ENCODE data around the gene DSE.
"Not testable (repeated sequence)": the region's sequence is repeated elsewhere in the genome, so short reads cannot be mapped to it uniquely, and the experiment has no call there.

The DSE gene

DNA sequence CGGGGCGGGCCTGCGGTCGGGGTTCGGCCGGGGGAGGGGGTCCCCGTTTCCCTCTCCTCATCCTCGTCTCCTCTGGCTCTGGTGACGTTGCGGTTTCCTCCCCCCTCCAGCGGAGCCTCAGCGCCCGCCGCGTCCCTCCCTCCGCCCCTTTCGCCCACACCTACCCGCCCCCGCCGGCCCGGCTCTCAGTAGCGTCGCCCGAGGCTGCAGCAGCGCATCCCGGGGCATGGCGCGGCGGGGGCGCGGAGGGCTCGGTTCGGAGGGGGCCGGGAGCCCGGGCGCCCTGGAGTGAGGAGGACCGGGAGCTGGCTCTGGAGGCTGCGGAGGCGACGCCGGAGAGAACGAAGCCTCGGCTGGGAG is at the start of gene DSE:
Gene DSE (plus strand): TSS at position 188 of the 360 bp plus-strand sequence. CDS start 28,304 bp downstream, outside the sequence.
- no peak for DNase-seq

- not testable (repeated sequence) for DNase-seq
These were observed 48.8 kb upstream of the DSE start for GRCh38 chr6:116321933-116322332.

GRCh38 chr6:116323863-116324262 is 46.9 kb upstream of the DSE start:
- no peak for DNase-seq

DNA sequence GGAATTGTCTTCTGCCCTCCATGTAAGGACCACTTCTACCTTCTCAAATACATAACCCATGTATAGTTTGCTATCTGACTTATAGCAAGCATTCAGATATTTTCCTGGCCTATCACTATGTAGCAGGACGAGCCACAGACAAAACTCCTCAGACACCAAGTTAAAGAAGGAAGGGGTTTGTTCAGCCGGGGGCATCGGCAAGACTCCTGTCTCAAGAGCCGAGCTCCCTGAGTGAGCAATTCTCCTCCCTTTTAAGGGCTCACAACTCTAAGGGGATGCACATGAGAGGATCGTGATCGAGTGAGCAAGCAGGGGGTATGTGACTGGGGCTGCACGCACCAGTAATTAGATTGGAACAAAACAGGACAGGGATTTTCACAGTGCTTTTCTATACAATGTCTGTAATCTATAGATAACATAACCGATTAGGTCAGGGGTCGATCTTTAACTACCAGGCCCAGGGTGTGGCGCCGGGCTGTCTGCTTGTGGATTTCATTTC is 45.1 kb upstream of the DSE start:
- DNase-seq: not testable (repeated sequence)

DNA sequence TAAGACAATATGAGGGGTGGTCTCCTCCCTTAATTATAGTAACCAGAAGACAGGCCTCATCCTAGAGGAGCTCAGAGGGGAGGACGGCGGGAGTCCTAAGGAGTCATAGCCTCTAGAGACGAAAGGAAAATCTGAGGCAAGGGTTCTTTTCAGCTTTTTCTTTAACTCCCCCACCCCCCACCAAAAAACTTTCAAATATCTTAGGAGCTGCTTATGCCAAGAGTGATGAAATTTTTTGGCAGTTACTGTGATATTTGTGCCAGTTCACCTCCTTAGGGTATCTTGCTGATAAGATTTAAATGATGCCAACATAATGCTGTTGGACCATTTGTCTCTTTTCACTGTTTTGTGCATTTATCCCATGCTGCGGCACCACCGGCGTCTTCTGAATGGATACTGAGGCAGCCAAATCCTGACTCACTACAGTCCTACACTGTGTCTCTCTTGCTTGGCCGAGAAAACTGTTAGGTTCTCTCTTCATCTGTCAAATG is 44.5 kb upstream of the DSE start:
- no peak for DNase-seq

DNA sequence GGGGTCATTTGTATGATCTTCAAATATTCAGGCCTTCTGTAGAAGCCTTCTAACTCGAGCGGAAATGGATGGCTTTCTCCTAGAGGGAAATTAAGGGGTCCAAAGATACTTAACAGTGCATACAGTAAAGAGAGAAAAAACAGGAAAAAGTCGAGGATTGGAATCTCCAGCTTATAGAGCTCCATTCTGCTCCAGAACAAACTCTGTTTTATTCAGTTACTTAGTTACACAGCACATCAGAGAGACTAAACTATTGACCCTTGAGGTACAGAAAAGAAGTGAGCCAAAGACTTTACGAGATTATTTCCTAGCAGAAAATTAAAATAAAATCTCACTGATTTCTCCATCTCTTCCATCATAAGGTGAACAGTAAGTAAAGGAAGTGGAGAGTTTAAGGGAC is 43.8 kb upstream of the DSE start:
- no peak for DNase-seq

DNA sequence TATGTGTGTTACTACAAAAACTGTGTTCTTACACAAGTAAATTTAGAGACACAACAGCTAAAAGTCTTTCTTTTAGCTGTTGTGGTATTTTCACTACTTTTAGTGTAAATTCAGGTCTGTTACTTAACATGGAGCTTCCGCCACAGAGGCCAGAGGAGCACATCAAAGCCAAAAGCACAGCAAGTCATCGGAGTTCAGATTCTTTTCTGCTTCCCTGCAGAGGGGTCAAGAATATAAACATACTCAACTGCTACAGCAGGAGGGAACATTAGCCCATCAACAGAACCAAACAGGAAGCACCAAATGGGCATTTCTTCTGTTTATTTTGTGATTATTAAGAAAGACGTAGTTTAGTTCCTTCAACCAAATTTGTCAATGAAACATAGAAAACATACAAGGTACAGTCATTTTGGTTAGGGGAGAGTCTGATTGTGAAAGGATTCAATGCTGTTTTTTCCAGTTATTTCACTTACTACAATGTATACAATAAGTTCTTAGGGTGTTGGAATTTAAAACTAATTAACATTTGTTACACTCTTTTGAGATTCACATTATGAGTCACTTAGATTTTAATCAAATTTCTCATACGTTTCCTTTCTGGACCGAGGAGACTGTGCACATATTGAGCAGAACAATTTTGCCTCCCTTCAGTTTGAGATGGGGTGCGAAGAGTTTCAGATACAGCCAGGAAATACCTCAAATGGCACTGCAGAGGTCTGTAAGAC is 42.8 kb upstream of the DSE start:
- DNase-seq: no peak

DNA sequence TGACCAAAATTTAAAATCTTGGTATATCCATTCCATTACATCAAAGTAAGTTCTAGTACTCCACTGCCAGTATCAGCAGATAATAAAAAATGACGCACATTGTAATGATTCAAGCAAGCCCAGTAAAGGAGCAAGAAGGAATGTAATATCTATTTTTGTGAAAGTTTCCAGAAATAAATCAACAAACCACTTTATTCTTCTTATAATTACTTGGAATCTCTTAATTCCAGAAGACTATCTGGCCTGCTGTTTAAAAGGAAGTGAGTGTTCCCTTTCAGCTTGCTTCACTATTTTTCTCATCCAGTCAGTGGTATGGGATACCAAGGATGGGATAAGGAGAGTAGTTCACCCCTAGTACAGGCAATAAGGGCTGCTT is 42.2 kb upstream of the DSE start:
- DNase-seq: no peak

- no peak for DNase-seq
These were observed 41.6 kb upstream of the DSE start for GRCh38 chr6:116329156-116329555.

DNA sequence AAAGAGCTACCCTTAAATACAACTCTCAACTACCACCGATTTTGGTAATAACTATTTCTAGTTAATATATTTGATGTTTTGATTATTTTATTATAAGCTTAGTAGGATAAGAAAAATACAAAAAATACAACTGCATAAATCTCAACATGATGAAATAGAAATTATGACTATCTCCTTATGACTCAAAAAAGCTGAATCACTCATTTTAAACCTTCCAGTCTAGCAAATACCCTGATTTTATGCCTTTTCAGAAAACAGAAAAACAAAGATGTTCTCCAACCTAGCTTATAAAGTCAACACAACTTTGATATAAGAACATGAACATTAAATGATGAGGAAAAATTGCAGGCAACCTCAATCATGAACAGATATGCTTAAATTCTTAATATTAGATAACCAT is 40.2 kb upstream of the DSE start:
- DNase-seq: no peak

GRCh38 chr6:116332096-116332495 is 38.7 kb upstream of the DSE start:
- DNase-seq: no peak

- not testable (repeated sequence) for DNase-seq
These were observed 35.9 kb upstream of the DSE start for GRCh38 chr6:116334638-116335409.

- no peak for DNase-seq
These were observed 35.0 kb upstream of the DSE start for GRCh38 chr6:116335612-116336215.

- DNase-seq: no peak
These were observed 31.8 kb upstream of the DSE start for GRCh38 chr6:116338943-116339342.

GRCh38 chr6:116340625-116341024 is 30.1 kb upstream of the DSE start:
- not testable (repeated sequence) for DNase-seq

DNA sequence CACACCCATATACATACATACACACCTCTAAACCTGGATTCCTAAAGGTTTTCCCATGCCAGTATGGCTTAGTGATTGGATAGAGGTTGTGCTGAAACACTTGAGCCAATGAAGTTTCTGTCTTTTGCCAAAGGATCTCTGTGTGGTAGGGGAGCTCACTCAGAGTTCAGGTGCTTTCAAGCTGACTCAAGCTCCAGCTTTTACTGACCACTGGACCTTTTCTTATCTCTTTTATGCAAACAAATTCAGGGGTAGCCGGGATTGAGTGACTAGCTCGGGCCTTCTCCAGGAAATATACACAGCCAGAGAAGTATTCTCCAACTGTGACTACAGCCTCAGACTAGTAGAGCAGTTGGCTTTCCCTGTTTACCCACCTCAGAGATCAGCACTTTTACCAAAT is 21.5 kb upstream of the DSE start:
- DNase-seq: no peak

GRCh38 chr6:116351101-116351500 is 19.6 kb upstream of the DSE start:
- no peak for DNase-seq

- no peak for DNase-seq
These were observed 18.0 kb upstream of the DSE start for GRCh38 chr6:116352515-116353471.

GRCh38 chr6:116354236-116354635 is 16.5 kb upstream of the DSE start:
- no peak for DNase-seq

GRCh38 chr6:116355796-116356195 is 15.0 kb upstream of the DSE start:
- DNase-seq: no peak

DNA sequence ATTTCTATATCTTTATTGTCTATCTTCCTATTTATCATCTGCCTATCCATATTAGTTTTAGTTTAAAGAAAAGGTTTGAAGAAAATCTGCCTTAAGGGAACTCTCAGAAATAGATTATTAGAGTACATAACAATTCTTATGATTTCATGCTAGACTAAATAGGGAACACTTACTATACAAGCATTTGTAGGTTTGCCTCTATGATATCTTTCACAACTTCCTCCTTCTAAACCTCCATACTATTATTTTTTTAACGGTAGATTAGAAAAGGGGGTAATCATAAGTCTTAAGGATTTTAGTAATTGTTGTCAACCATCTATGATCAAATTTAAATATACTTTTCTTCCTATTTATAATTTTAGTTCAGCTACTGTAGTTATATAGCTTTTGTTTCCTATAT is 11.6 kb upstream of the DSE start:
- DNase-seq: no peak

- no peak for DNase-seq
These were observed 10.9 kb upstream of the DSE start for GRCh38 chr6:116359835-116360234.

DNA sequence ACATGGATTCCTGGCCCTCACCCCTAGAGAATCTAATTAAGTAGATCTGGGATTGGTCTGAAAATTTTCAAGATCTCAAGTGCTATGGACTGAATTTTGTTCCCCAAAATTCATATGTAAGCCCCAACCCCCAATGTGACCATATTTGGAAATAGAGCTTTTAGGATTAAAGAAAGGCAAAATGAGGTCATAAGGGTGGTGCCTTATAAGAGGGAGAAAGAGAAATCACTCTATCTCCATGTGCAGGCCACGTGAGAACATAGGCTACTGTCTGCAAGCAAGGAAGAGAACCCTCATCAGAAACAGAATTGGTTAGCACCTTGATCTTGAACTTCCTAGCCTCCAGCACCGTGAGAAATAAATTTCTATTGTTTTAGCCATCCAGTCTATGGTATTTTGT is 8.5 kb upstream of the DSE start:
- no peak for DNase-seq

Measured in NCI-H187 (cell line).